COR-L47 (cell line): ENCODE measurements around the gene GSG1L.

Experiments used
- DNase-seq: peaks from one replicate; lab custom pipeline; 2025; lab: John Stamatoyannopoulos, UW

The GSG1L gene

GRCh38 chr16:27771201-27771910, 292.2 kb downstream of the GSG1L start:
- no peak for DNase-seq

- no peak for DNase-seq
Measured at GRCh38 chr16:27770271-27771196, 293.0 kb downstream of the GSG1L start.

GRCh38 chr16:27769561-27770255, 293.8 kb downstream of the GSG1L start:
- no peak for DNase-seq

GRCh38 chr16:27768651-27769272, 294.8 kb downstream of the GSG1L start:
- no peak for DNase-seq

GRCh38 chr16:27767971-27768591, 295.4 kb downstream of the GSG1L start:
- no peak for DNase-seq

GRCh38 chr16:27767081-27767480, 296.4 kb downstream of the GSG1L start:
- no peak for DNase-seq

- DNase-seq: no peak
Measured at GRCh38 chr16:27766236-27766925, 297.1 kb downstream of the GSG1L start.

GRCh38 chr16:27764869-27765675, 298.4 kb downstream of the GSG1L start:
- no peak for DNase-seq

- DNase-seq: no peak
Measured at GRCh38 chr16:27764427-27764826, 299.1 kb downstream of the GSG1L start.

GRCh38 chr16:27762441-27762840, 301.1 kb downstream of the GSG1L start:
- DNase-seq: no peak

- DNase-seq: no peak
Measured at GRCh38 chr16:27761816-27762215, 301.7 kb downstream of the GSG1L start.

GRCh38 chr16:27760789-27761176, 302.7 kb downstream of the GSG1L start:
- DNase-seq: no peak

- no peak for DNase-seq
Measured at GRCh38 chr16:27759967-27760788, 303.3 kb downstream of the GSG1L start.

GRCh38 chr16:27759301-27759871, 304.1 kb downstream of the GSG1L start:
- DNase-seq: no peak

GRCh38 chr16:27758544-27758943, 305.0 kb downstream of the GSG1L start:
- no peak for DNase-seq

GRCh38 chr16:27756206-27756970, 307.1 kb downstream of the GSG1L start:
- DNase-seq: no peak

GRCh38 chr16:27754788-27755690, 308.5 kb downstream of the GSG1L start:
- no peak for DNase-seq
